ENCODE measurements around the gene OR1Q1. TPM values are rescaled to one million over a fixed set of nuclear protein-coding genes. Genes with fewer than 3 reads are reported as not detected.

The OR1Q1 gene, protein sequence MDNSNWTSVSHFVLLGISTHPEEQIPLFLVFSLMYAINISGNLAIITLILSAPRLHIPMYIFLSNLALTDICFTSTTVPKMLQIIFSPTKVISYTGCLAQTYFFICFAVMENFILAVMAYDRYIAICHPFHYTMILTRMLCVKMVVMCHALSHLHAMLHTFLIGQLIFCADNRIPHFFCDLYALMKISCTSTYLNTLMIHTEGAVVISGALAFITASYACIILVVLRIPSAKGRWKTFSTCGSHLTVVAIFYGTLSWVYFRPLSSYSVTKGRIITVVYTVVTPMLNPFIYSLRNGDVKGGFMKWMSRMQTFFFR
- total RNA-seq (2021; ENCODE audit: unreplicated experiment) (not detected), Bru-seq, nascent RNA (not detected), BruChase-seq, experiment 1, labeled RNA remaining after a 2-hour chase (not detected), BruChase-seq, experiment 2, labeled RNA remaining after a 6-hour chase (not detected)
- not detected for polyA plus RNA-seq (2012; ENCODE audit: insufficient read length)
- long read RNA-seq = 0 reads

- CTCF ChIA-PET = no interaction called here
- ATAC-seq (no peak), DNase-seq (ENCODE audit: low read depth, low spot score) (no peak)
- Histone ChIP-seq H3K27ac (ENCODE audit: low read length) (no peak within 1 kb of the TSS), H3K27me3 (ENCODE audit: control insufficient read depth, insufficient read depth, low read length) (no peaks in the 10 kb centered on the region), H3K9me3 (ENCODE audit: control insufficient read depth, insufficient read depth, low read depth, low read length) (no peaks in the 10 kb centered on the region), H3K4me1 (ENCODE audit: control insufficient read depth, insufficient read depth, low read length) (no peaks in the 10 kb centered on the region), H3K4me3 (ENCODE audit: low read depth in 2 of 2, low read length in 2 of 2) (no peak within 1 kb of the TSS), H3K36me3 (ENCODE audit: control insufficient read depth, insufficient read depth, low read length) (no peaks in the 10 kb centered on the region)
- in situ Hi-C loops (cut with HindIII; ENCODE audit: low pct_unique_long_range_greater_than_20kb, low sequenced_read_pairs) = no loop called here
- BruUV-seq (replicated peaks) = no TSS peak
- intact Hi-C loops (cut with micrococcal nuclease; ENCODE audit: unreplicated experiment) = no loop called here
- POLR2A ChIA-PET = no interaction called here
- TF ChIP-seq SIN3A (IDR thresholded peaks at IDR 0.05; ENCODE audit: borderline replicate concordance, insufficient read depth, low read depth, low read length) (no peak), REST (IDR thresholded peaks at IDR 0.05; ENCODE audit: insufficient read depth in 1 of 2, low read depth in 2 of 2, low read length in 1 of 2) (no peak), POLR2AphosphoS5 (IDR thresholded peaks at IDR 0.05; ENCODE audit: low read depth, low read length) (no peak), TCF7L2 (IDR thresholded peaks at IDR 0.05; ENCODE audit: low read depth, low read length) (no peak), CTCF (IDR thresholded peaks at IDR 0.05) (no peak)
Observed at GRCh38 chr9:122614362-122614761, at the start of gene OR1Q1. TSS of gene OR1Q1 (plus strand) at chr9:122614738. CDS start at chr9:122614738, 0 bp downstream.

DNA sequence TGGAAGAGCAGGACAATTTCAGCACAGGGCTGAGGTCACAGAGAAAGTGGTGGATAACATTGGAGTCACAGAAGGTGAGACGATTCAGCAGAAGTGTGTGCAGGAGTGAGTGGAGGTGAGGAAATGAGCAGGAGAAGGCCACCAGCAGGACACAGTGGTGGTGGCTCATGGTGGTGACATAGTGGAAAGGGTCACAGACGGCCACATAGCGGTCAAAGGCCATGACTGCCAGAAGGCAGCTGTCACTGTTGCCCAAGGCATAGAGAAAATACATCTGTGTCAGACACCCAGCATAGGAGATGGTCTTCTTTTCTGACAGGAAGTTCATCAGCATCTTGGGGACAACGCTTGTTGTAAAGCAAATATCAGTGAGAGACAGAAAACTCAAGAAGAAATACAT lies 46.6 kb upstream of the OR1Q1 start:
- no peaks in the 10 kb centered on the region for H3K36me3 ChIP-seq (ENCODE audit: control insufficient read depth, insufficient read depth, low read length)
- no peaks in the 10 kb centered on the region for H3K27me3 ChIP-seq (ENCODE audit: control insufficient read depth, insufficient read depth, low read length)
- DNase-seq (ENCODE audit: low read depth, low spot score) (no peak), ATAC-seq (no peak)
- no TSS peak for BruUV-seq (replicated peaks)
- no peak for TF ChIP-seq TCF7L2 (IDR thresholded peaks at IDR 0.05; ENCODE audit: low read depth, low read length)
- TF ChIP-seq REST (IDR thresholded peaks at IDR 0.05; ENCODE audit: insufficient read depth in 1 of 2, low read depth in 2 of 2, low read length in 1 of 2) = no peak
- no peak for TF ChIP-seq POLR2AphosphoS5 (IDR thresholded peaks at IDR 0.05; ENCODE audit: low read depth, low read length)
- no peak for TF ChIP-seq CTCF (IDR thresholded peaks at IDR 0.05)
- TF ChIP-seq SIN3A (IDR thresholded peaks at IDR 0.05; ENCODE audit: borderline replicate concordance, insufficient read depth, low read depth, low read length) = no peak
- CTCF ChIA-PET = no interaction called here
- H3K4me3 ChIP-seq (ENCODE audit: low read depth in 2 of 2, low read length in 2 of 2) = no peak overlapping the region
- H3K9me3 ChIP-seq (ENCODE audit: control insufficient read depth, insufficient read depth, low read depth, low read length) = no peaks in the 10 kb centered on the region
- no peaks in the 10 kb centered on the region for H3K4me1 ChIP-seq (ENCODE audit: control insufficient read depth, insufficient read depth, low read length)
- intact Hi-C loops (cut with micrococcal nuclease; ENCODE audit: unreplicated experiment) (no loop called here), in situ Hi-C loops (cut with HindIII; ENCODE audit: low pct_unique_long_range_greater_than_20kb, low sequenced_read_pairs) (no loop called here)
- no peak overlapping the region for H3K27ac ChIP-seq (ENCODE audit: low read length)
- POLR2A ChIA-PET = no interaction called here
